Trophoblast cell (in vitro differentiated cells and primary cell): ENCODE measurements around the gene KCNC3.

Source experiments
- DNase-seq, 2 donors: peaks; one replicate each; pipeline ENCODE4 v3.0.0-alpha.2; 2016
- H2AFZ ChIP-seq: 2 replicates; pipeline ENCODE4 v1.6.1; 2013; ENCODE audit warnings: low read length, moderate library complexity, mild to moderate bottlenecking; ENCODE audit not compliant: insufficient read depth, poor library complexity
- H2AK5ac ChIP-seq: 2 replicates; pipeline ENCODE4 v1.6.1; 2013; ENCODE audit warnings: mild to moderate bottlenecking, low read length
- H2BK120ac ChIP-seq: 2 replicates; pipeline ENCODE4 v1.6.1; 2013; ENCODE audit warnings: low read length, mild to moderate bottlenecking, moderate library complexity; ENCODE audit not compliant: insufficient read depth, poor library complexity
- H2BK12ac ChIP-seq: 2 replicates; pipeline ENCODE4 v1.6.1; 2013; ENCODE audit warnings: mild to moderate bottlenecking, low read length, moderate library complexity
- H2BK5ac ChIP-seq: 2 replicates; pipeline ENCODE4 v1.6.1; 2013; ENCODE audit warnings: low read length, low read depth, moderate library complexity, mild to moderate bottlenecking; ENCODE audit not compliant: poor library complexity
- H3K14ac ChIP-seq: 2 replicates; pipeline ENCODE4 v1.6.1; 2013; ENCODE audit warnings: mild to moderate bottlenecking, low read length
- H3K18ac ChIP-seq: 2 replicates; pipeline ENCODE4 v1.6.1; 2013; ENCODE audit warnings: mild to moderate bottlenecking, low read length
- H3K23ac ChIP-seq: 2 replicates; pipeline ENCODE4 v1.6.1; 2013; ENCODE audit warnings: low read length
- H3K27ac ChIP-seq: 2 replicates; pipeline ENCODE4 v1.5.1; 2013; ENCODE audit warnings: low read depth, mild to moderate bottlenecking, inconsistent platforms, low read length, moderate library complexity
- H3K27me3 ChIP-seq: 2 replicates; pipeline ENCODE4 v1.6.1; 2013; ENCODE audit warnings: inconsistent platforms, mild to moderate bottlenecking, low read length, moderate library complexity; ENCODE audit not compliant: insufficient read depth
- H3K36me3 ChIP-seq, 2 experiments: 1 replicate in 1 of 2; 2 replicates in 1 of 2; pipeline ENCODE4 v1.6.1; 2013; ENCODE audit warnings: low read length in 2 of 2, mild to moderate bottlenecking in 2 of 2, moderate library complexity in 1 of 2; ENCODE audit not compliant: insufficient read depth in 2 of 2, control insufficient read depth in 1 of 2
- H3K4ac ChIP-seq: 2 replicates; pipeline ENCODE4 v1.6.1; 2013; ENCODE audit warnings: low read depth, mild to moderate bottlenecking, low read length, moderate library complexity
- H3K4me1 ChIP-seq, 2 experiments: 1 replicate in 1 of 2; 2 replicates in 1 of 2; pipeline ENCODE4 v1.6.1; 2013; ENCODE audit warnings: low read length in 2 of 2, mild to moderate bottlenecking in 2 of 2, moderate library complexity in 1 of 2; ENCODE audit not compliant: insufficient read depth in 2 of 2, control insufficient read depth in 1 of 2
- H3K4me2 ChIP-seq: 2 replicates; pipeline ENCODE4 v1.6.1; 2013; ENCODE audit warnings: inconsistent platforms, mild to moderate bottlenecking, low read length, moderate library complexity
- H3K4me3 ChIP-seq: 2 replicates; pipeline ENCODE4 v1.5.1; 2013; ENCODE audit warnings: mild to moderate bottlenecking, low read depth, low read length, inconsistent platforms
- H3K79me1 ChIP-seq: one replicate; pipeline ENCODE4 v1.6.1; 2013; ENCODE audit warnings: low read length
- H3K79me2 ChIP-seq: 2 replicates; pipeline ENCODE4 v1.6.1; 2013; ENCODE audit warnings: low read length, mild to moderate bottlenecking; ENCODE audit not compliant: control insufficient read depth, insufficient read depth, poor library complexity
- H3K9ac ChIP-seq: 2 replicates; pipeline ENCODE4 v1.6.1; 2013; ENCODE audit warnings: mild to moderate bottlenecking, low read length
- H3K9me3 ChIP-seq: 2 replicates; pipeline ENCODE4 v1.6.1; 2013; ENCODE audit warnings: low read depth, mild to moderate bottlenecking, control low read depth, inconsistent platforms, low read length; ENCODE audit not compliant: insufficient read depth
- H4K12ac ChIP-seq: 2 replicates; pipeline ENCODE4 v1.6.1; 2013; ENCODE audit warnings: low read depth, mild to moderate bottlenecking, low read length, moderate library complexity
- H4K8ac ChIP-seq: 2 replicates; pipeline ENCODE4 v1.6.1; 2013; ENCODE audit warnings: low read depth, mild to moderate bottlenecking, low read length, moderate library complexity
- H4K91ac ChIP-seq: one replicate; pipeline ENCODE4 v1.6.1; 2013; ENCODE audit warnings: low read depth, mild to moderate bottlenecking, low read length, moderate library complexity
- WGBS: extraction: QIAGEN DNeasy Blood & Tissue Kit; methylation state at CpG from one replicate; pipeline ENCODE4 v1.1.7; 2013; ENCODE audit warnings: missing lambda C conversion rate; ENCODE audit not compliant: insufficient read length, insufficient coverage; ENCODE audit errors: extremely low coverage; 5-methylcytosine and 5-hydroxymethylcytosine counted together

Gene KCNC3

DNA sequence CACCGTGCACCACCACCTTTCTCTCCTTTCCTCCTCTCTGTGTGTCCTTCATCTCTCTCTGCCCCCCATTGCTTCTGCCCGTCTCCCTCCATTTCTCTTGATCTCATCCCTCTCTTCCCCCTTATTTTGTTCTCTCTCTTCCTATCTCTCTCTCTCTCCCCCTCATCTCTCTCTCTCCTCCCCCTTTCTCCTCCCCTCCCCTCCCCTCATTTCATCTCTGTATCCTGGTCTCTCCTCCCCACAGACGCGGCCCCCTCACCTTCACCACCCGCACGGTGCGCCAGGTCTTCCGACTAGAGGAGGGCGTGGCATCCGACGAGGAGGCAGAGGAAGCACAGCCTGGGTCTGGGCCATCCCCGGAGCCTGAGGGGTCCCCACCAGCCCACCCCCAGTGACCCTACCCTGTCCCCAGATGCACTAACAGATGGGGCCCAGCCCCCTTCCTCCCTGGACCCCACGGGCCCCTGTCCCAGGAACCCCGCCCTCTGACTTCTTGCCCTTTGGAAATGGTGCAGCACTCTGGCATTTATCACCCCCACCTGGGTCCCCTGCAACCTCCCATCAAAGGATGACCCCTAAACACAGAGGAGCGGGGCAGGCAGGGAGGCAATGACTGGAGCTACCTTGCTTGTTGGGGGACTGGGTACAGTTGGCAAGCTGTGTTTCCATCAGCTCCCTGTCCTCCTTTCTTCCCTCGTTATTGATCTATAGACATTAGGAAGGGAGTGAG is 19.6 kb downstream of the KCNC3 start:
- Histone ChIP-seq H4K8ac (no peak overlapping the region), H3K27ac (no peak overlapping the region), H3K18ac (no peak overlapping the region), H3K4me3 (no peak overlapping the region), H2BK120ac (no peak overlapping the region), H2BK5ac (no peak overlapping the region), H3K4me2 (no peak overlapping the region), H3K4me1 (peaks cover 7 to 20% of the 10 kb centered on the region in 2 experiments), H4K91ac (no peak overlapping the region), H3K23ac (no peak overlapping the region), H3K4ac (no peak overlapping the region), H3K9ac (no peak overlapping the region), H4K12ac (no peak overlapping the region), H2AK5ac (no peak overlapping the region), H2AFZ (no peak overlapping the region), H3K79me1 (peaks cover 7% of the 10 kb centered on the region), H3K27me3 (no peaks in the 10 kb centered on the region), H3K79me2 (no peaks in the 10 kb centered on the region), H3K36me3 (peaks cover 3 to 5% of the 10 kb centered on the region in 2 experiments), H3K9me3 (peaks cover 4% of the 10 kb centered on the region), H3K14ac (no peak overlapping the region), H2BK12ac (no peak overlapping the region)
- WGBS, result no CpG with 5 or more reads among the region's 16 CpGs
- DNase-seq, result no peak

GRCh38 chr19:50308991-50309390 is 20.2 kb downstream of the KCNC3 start:
- Histone ChIP-seq H3K4me1 (peaks cover 4 to 16% of the 10 kb centered on the region in 2 experiments), H3K14ac (no peak overlapping the region), H3K27ac (no peak overlapping the region), H2AFZ (no peak overlapping the region), H3K4me3 (no peak overlapping the region), H3K4me2 (no peak overlapping the region), H2BK120ac (no peak overlapping the region), H3K4ac (no peak overlapping the region), H3K23ac (no peak overlapping the region), H3K79me2 (no peaks in the 10 kb centered on the region), H4K12ac (no peak overlapping the region), H2BK5ac (no peak overlapping the region), H4K91ac (no peak overlapping the region), H3K27me3 (no peaks in the 10 kb centered on the region), H3K18ac (no peak overlapping the region), H2BK12ac (no peak overlapping the region), H3K9me3 (peaks cover 4% of the 10 kb centered on the region), H2AK5ac (no peak overlapping the region), H3K79me1 (peaks cover 7% of the 10 kb centered on the region), H3K9ac (no peak overlapping the region), H3K36me3 (peaks cover 3 to 5% of the 10 kb centered on the region in 2 experiments), H4K8ac (no peak overlapping the region)
- DNase-seq, result no peak
- WGBS, result no CpG with 5 or more reads among the region's 21 CpGs

GRCh38 chr19:50303558-50303957 is 25.6 kb downstream of the KCNC3 start:
- no peaks in the 10 kb centered on the region for H3K79me2 ChIP-seq
- no peaks in the 10 kb centered on the region for H3K27me3 ChIP-seq
- H3K4me1 ChIP-seq, result no peaks in the 10 kb centered on the region
- no peak overlapping the region for H3K23ac ChIP-seq
- H3K4me2 ChIP-seq, result no peak overlapping the region
- H2BK120ac ChIP-seq, result no peak overlapping the region
- no peak for DNase-seq
- no peak overlapping the region for H3K27ac ChIP-seq
- H4K12ac ChIP-seq, result no peak overlapping the region
- H3K36me3 ChIP-seq, result peaks cover 3% of the 10 kb centered on the region in 2 experiments
- H3K9me3 ChIP-seq, result peaks cover 6% of the 10 kb centered on the region
- H3K4ac ChIP-seq, result no peak overlapping the region
- no peak overlapping the region for H2BK12ac ChIP-seq
- no peak overlapping the region for H3K18ac ChIP-seq
- H4K91ac ChIP-seq, result no peak overlapping the region
- no peak overlapping the region for H3K4me3 ChIP-seq
- no peak overlapping the region for H2AK5ac ChIP-seq
- H3K9ac ChIP-seq, result no peak overlapping the region
- H2BK5ac ChIP-seq, result no peak overlapping the region
- H3K14ac ChIP-seq, result no peak overlapping the region
- no peak overlapping the region for H2AFZ ChIP-seq
- no peaks in the 10 kb centered on the region for H3K79me1 ChIP-seq
- H4K8ac ChIP-seq, result no peak overlapping the region

GRCh38 chr19:50301607-50301971 is 27.6 kb downstream of the KCNC3 start:
- Histone ChIP-seq H4K8ac (no peak overlapping the region), H2BK5ac (no peak overlapping the region), H3K4me2 (no peak overlapping the region), H3K36me3 (peaks cover 0 to 1% of the 10 kb centered on the region in 2 experiments), H2BK12ac (no peak overlapping the region), H3K9ac (no peak overlapping the region), H3K14ac (no peak overlapping the region), H2BK120ac (no peak overlapping the region), H3K9me3 (peaks cover 2% of the 10 kb centered on the region), H2AK5ac (no peak overlapping the region), H3K18ac (no peak overlapping the region), H2AFZ (no peak overlapping the region), H3K27me3 (no peaks in the 10 kb centered on the region), H3K4ac (no peak overlapping the region), H3K4me1 (no peaks in the 10 kb centered on the region), H3K23ac (no peak overlapping the region), H3K27ac (no peak overlapping the region), H4K91ac (no peak overlapping the region), H3K4me3 (no peak overlapping the region), H3K79me1 (no peaks in the 10 kb centered on the region), H4K12ac (no peak overlapping the region), H3K79me2 (no peaks in the 10 kb centered on the region)
- no peak for DNase-seq
- WGBS, result no CpG with 5 or more reads among the region's 10 CpGs
